HCT116 (cell line): Measurements from ENCODE around the gene OPCML. TPM values are rescaled to one million over a fixed set of nuclear protein-coding genes. Genes with fewer than 3 reads are reported as not detected.

ENCODE experiments used
- ATAC-seq: fragments of 200-7000 bp; cut with Tn5 transposase; 2 replicates; pipeline ENCODE4 v1.9.1; 2020; ENCODE audit warnings: mild to moderate bottlenecking, moderate library complexity
- BruUV-seq: library from RNA; stranded (reverse); fragments of 400-500 nt; replicated peaks from 2 replicates; lab custom pipeline; 2021; lab: Mats Ljungman, UMichigan
- CTCF ChIA-PET: fragments of 300-600 bp; sonication (Branson Sonifier 250); formaldehyde crosslinking; loops from one replicate; lab custom pipeline; 2021; ENCODE audit warnings: antibody characterized with exemption; lab: Charles Lee
- POLR2A ChIA-PET: fragments of 300-600, 350-600 bp; sonication (Branson Sonifier 250); formaldehyde crosslinking; loops from one replicate; lab custom pipeline; 2021; ENCODE audit warnings: antibody characterized with exemption; lab: Charles Lee
- RAD21 ChIA-PET, 2 experiments: fragments of 300-600 bp; sonication (Branson Sonifier 250); formaldehyde crosslinking; loops; one replicate each; lab custom pipeline; 2023; ENCODE audit warnings: low total read pairs in 2 of 2; ENCODE audit not compliant: uncharacterized antibody in 2 of 2, unreplicated experiment in 2 of 2, low non-redundant PET in 1 of 2; lab: Charles Lee
- DNase-seq: peaks from one replicate; pipeline ENCODE4 v3.0.0-alpha.2; 2010; ENCODE audit warnings: low read depth, low spot score
- H2AFZ ChIP-seq: fragments of 200-600 bp; shearing (Covaris generic), sonication (generic); 2 replicates; pipeline ENCODE4 v1.6.1; 2017; ENCODE audit warnings: low read depth, mixed run types, mixed read lengths, antibody characterized with exemption, low read length; ENCODE audit not compliant: poor library complexity, severe bottlenecking
- H3K27ac ChIP-seq: 2 replicates; pipeline ENCODE4 v1.5.1; 2012; ENCODE audit warnings: low read depth, low read length
- H3K27me3 ChIP-seq: fragments of 200-600 bp; sonication (generic); 2 replicates; pipeline ENCODE4 v1.6.1; 2016; ENCODE audit warnings: mixed run types, low read length, mixed read lengths; ENCODE audit not compliant: insufficient read depth
- H3K36me3 ChIP-seq, 2 experiments: fragments of 200-500 bp in 1 of 2; fragments of 200-600 bp in 1 of 2; sonication (Bioruptor generic) in 1 of 2; sonication (generic) in 1 of 2; 2 replicates each; pipeline versions ENCODE4 v1.5.1 to v1.6.1; 2014 to 2016; ENCODE audit warnings: low read length in 2 of 2, inconsistent platforms in 1 of 2, mixed read lengths in 1 of 2, mixed run types in 1 of 2; ENCODE audit not compliant: insufficient read depth in 2 of 2, control insufficient read depth in 1 of 2
- H3K4me1 ChIP-seq, 2 experiments: fragments of 200-600 bp in 1 of 2; sonication (generic) in 1 of 2; 2 replicates each; pipeline versions ENCODE4 v1.5.1 to v1.6.1; 2012 to 2017; ENCODE audit warnings: low read length in 2 of 2, inconsistent platforms in 1 of 2, mild to moderate bottlenecking in 1 of 2, mixed read lengths in 1 of 2, mixed run types in 1 of 2, moderate library complexity in 1 of 2; ENCODE audit not compliant: insufficient read depth in 2 of 2, control insufficient read depth in 1 of 2
- H3K4me2 ChIP-seq: fragments of 200-600 bp; sonication (generic); 2 replicates; pipeline ENCODE4 v1.6.1; 2017; ENCODE audit warnings: mixed run types, low read length, mixed read lengths
- H3K4me3 ChIP-seq, 2 experiments: fragments of 200-600 bp in 1 of 2; sonication (generic) in 1 of 2; replicated peaks in 1 of 2; 2 replicates each; pipeline ENCODE4 v1.5.1; 2011 to 2016; ENCODE audit warnings: low read length in 2 of 2, control low read depth in 1 of 2, low read depth in 1 of 2, mild to moderate bottlenecking in 1 of 2, mixed read lengths in 1 of 2, mixed run types in 1 of 2
- H3K79me2 ChIP-seq: fragments of 200-600 bp; sonication (generic); 2 replicates; pipeline ENCODE4 v1.6.1; 2017; ENCODE audit warnings: mild to moderate bottlenecking, mixed run types, low read length, moderate library complexity, mixed read lengths; ENCODE audit not compliant: insufficient read depth
- H3K9ac ChIP-seq: fragments of 200-600 bp; sonication (generic); 2 replicates; pipeline ENCODE4 v1.6.1; 2016; ENCODE audit warnings: low read length, mixed read lengths
- H3K9me2 ChIP-seq: fragments of 200-600 bp; sonication (generic), shearing (Covaris generic); 2 replicates; pipeline ENCODE4 v1.6.1; 2017; ENCODE audit warnings: mixed run types, mild to moderate bottlenecking, moderate library complexity; ENCODE audit not compliant: insufficient read depth
- H3K9me3 ChIP-seq, 2 experiments: fragments of 200-500 bp in 1 of 2; fragments of 200-600 bp in 1 of 2; sonication (Bioruptor generic) in 1 of 2; sonication (generic) in 1 of 2; 2 replicates each; pipeline ENCODE4 v1.6.1; 2014 to 2017; ENCODE audit warnings: low read length in 2 of 2, mixed read lengths in 2 of 2, inconsistent platforms in 1 of 2, low read depth in 1 of 2, mild to moderate bottlenecking in 1 of 2, mixed run types in 1 of 2, moderate library complexity in 1 of 2; ENCODE audit not compliant: control insufficient read depth in 1 of 2, insufficient read depth in 1 of 2
- H4K20me1 ChIP-seq: fragments of 200-600 bp; sonication (generic), shearing (Covaris generic); 2 replicates; pipeline ENCODE4 v1.6.1; 2017; ENCODE audit warnings: mixed run types, mild to moderate bottlenecking, moderate library complexity; ENCODE audit not compliant: insufficient read depth
- CBX3 ChIP-seq: IDR thresholded peaks from 2 replicates; pipeline ENCODE4 v1.6.1; 2012; ENCODE audit warnings: low read depth
- CEBPB ChIP-seq: IDR thresholded peaks from 2 replicates; pipeline ENCODE4 v1.6.1; 2012; ENCODE audit warnings: low read depth
- ELF1 ChIP-seq: IDR thresholded peaks from 2 replicates; pipeline ENCODE4 v1.6.1; 2012; ENCODE audit warnings: low read depth, borderline replicate concordance
- FOSL1 ChIP-seq: IDR thresholded peaks from 2 replicates; pipeline ENCODE4 v1.6.1; 2012; ENCODE audit warnings: low read depth
- RAD21 ChIP-seq: IDR thresholded peaks from 2 replicates; pipeline ENCODE4 v1.6.1; 2012; ENCODE audit warnings: low read depth, mild to moderate bottlenecking
- SIN3A ChIP-seq: IDR thresholded peaks from 2 replicates; pipeline ENCODE4 v1.6.1; 2012; ENCODE audit warnings: low read depth
- SP1 ChIP-seq: IDR thresholded peaks from 2 replicates; pipeline ENCODE4 v1.6.1; 2012; ENCODE audit warnings: low read depth
- SRF ChIP-seq: IDR thresholded peaks from 2 replicates; pipeline ENCODE4 v1.6.1; 2012; ENCODE audit warnings: low read depth
- YY1 ChIP-seq: IDR thresholded peaks from 2 replicates; pipeline ENCODE4 v1.6.1; 2011; ENCODE audit warnings: low read length, low read depth, moderate library complexity, mild to moderate bottlenecking; ENCODE audit not compliant: insufficient replicate concordance; ENCODE audit errors: extremely low read depth
- ZFX ChIP-seq: fragments of 450-650 bp; IDR thresholded peaks from 2 replicates; pipeline ENCODE4 v1.6.1; 2017
- intact Hi-C: fragments of 100-400 bp; cut with micrococcal nuclease; formaldehyde crosslinking; loops from 2 replicates; pipeline ENCODE4 v1.10.0; 2022
- total RNA-seq: library from RNA; stranded (reverse); gene quantifications from one replicate; pipeline ENCODE4 v1.2.1, GENCODE V29; 2021; ENCODE audit not compliant: unreplicated experiment
- TF ChIP-seq, protein P1 (sequence below): IDR thresholded peaks from 2 replicates; pipeline ENCODE4 v1.6.1; 2012
- TF ChIP-seq, protein P2 (sequence below): IDR thresholded peaks from 2 replicates; pipeline ENCODE4 v1.6.1; 2012; ENCODE audit warnings: low read depth
- TF ChIP-seq, protein P3 (sequence below): IDR thresholded peaks from 2 replicates; pipeline ENCODE4 v1.6.1; 2012
- TF ChIP-seq, protein P4 (sequence below): IDR thresholded peaks from 2 replicates; pipeline ENCODE4 v1.6.1; 2011; ENCODE audit warnings: mild to moderate bottlenecking, low read length, moderate library complexity; ENCODE audit not compliant: insufficient replicate concordance; ENCODE audit errors: extremely low read depth

OPCML gene
- total RNA-seq, 1 experiment from 2014 or later = not detected

DNA sequence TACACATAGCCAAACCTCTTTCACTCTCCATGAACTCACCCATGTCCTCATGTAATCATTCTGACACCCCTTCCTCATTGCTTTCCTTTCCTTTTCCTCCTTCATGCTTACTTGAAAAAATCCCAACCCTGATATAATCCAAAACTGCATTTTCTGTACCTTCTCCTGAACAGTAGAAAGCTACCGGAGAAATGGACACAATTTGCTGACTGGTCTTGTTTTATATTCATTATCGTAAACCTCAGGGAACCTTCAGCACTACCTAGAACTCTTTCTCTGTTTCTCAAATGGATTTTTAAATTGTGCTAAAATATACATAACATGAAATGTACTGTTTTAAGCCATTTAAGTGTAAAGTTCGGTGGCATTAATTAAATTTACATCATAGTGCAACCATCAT is 1165.0 kb downstream of the OPCML start:
- no peaks in the 10 kb centered on the region for H3K27me3 ChIP-seq
- ChIA-PET RAD21 (no interaction called here), CTCF (no interaction called here), POLR2A (no interaction called here)
- TF ChIP-seq, protein P1, sequence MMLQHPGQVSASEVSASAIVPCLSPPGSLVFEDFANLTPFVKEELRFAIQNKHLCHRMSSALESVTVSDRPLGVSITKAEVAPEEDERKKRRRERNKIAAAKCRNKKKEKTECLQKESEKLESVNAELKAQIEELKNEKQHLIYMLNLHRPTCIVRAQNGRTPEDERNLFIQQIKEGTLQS = no peak
- TF ChIP-seq FOSL1 (no peak), SP1 (no peak), CBX3 (no peak), SIN3A (no peak), YY1 (no peak), SRF (no peak), RAD21 (no peak), CEBPB (no peak), ZFX (no peak), ELF1 (no peak)
- TF ChIP-seq, protein P2, sequence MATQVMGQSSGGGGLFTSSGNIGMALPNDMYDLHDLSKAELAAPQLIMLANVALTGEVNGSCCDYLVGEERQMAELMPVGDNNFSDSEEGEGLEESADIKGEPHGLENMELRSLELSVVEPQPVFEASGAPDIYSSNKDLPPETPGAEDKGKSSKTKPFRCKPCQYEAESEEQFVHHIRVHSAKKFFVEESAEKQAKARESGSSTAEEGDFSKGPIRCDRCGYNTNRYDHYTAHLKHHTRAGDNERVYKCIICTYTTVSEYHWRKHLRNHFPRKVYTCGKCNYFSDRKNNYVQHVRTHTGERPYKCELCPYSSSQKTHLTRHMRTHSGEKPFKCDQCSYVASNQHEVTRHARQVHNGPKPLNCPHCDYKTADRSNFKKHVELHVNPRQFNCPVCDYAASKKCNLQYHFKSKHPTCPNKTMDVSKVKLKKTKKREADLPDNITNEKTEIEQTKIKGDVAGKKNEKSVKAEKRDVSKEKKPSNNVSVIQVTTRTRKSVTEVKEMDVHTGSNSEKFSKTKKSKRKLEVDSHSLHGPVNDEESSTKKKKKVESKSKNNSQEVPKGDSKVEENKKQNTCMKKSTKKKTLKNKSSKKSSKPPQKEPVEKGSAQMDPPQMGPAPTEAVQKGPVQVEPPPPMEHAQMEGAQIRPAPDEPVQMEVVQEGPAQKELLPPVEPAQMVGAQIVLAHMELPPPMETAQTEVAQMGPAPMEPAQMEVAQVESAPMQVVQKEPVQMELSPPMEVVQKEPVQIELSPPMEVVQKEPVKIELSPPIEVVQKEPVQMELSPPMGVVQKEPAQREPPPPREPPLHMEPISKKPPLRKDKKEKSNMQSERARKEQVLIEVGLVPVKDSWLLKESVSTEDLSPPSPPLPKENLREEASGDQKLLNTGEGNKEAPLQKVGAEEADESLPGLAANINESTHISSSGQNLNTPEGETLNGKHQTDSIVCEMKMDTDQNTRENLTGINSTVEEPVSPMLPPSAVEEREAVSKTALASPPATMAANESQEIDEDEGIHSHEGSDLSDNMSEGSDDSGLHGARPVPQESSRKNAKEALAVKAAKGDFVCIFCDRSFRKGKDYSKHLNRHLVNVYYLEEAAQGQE = no peak
- TF ChIP-seq, protein P3, sequence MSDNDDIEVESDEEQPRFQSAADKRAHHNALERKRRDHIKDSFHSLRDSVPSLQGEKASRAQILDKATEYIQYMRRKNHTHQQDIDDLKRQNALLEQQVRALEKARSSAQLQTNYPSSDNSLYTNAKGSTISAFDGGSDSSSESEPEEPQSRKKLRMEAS = no peak
- TF ChIP-seq, protein P4, sequence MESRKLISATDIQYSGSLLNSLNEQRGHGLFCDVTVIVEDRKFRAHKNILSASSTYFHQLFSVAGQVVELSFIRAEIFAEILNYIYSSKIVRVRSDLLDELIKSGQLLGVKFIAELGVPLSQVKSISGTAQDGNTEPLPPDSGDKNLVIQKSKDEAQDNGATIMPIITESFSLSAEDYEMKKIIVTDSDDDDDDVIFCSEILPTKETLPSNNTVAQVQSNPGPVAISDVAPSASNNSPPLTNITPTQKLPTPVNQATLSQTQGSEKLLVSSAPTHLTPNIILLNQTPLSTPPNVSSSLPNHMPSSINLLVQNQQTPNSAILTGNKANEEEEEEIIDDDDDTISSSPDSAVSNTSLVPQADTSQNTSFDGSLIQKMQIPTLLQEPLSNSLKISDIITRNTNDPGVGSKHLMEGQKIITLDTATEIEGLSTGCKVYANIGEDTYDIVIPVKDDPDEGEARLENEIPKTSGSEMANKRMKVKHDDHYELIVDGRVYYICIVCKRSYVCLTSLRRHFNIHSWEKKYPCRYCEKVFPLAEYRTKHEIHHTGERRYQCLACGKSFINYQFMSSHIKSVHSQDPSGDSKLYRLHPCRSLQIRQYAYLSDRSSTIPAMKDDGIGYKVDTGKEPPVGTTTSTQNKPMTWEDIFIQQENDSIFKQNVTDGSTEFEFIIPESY = no peak
- H3K9me2 ChIP-seq = no peaks in the 10 kb centered on the region
- no peak overlapping the region for H3K27ac ChIP-seq
- H4K20me1 ChIP-seq = no peaks in the 10 kb centered on the region
- no peaks in the 10 kb centered on the region for H3K36me3 ChIP-seq
- no peak overlapping the region for H3K4me2 ChIP-seq
- no peak overlapping the region for H3K9ac ChIP-seq
- no peak overlapping the region for H2AFZ ChIP-seq
- no peak overlapping the region for H3K4me3 ChIP-seq
- DNase-seq (no peak), ATAC-seq (no peak)
- intact Hi-C loops = no loop called here
- peaks cover 4 to 25% of the 10 kb centered on the region in 2 experiments; a peak in 2 of 4 replicates for H3K9me3 ChIP-seq
- no TSS peak for BruUV-seq
- no peaks in the 10 kb centered on the region for H3K79me2 ChIP-seq
- H3K4me1 ChIP-seq = no peaks in the 10 kb centered on the region
